ENCODE data around the gene LHX3.
"Not testable (repeated sequence)": the region's sequence is repeated elsewhere in the genome, so short reads cannot be mapped to it uniquely, and the experiment has no call there.

The LHX3 gene

DNA sequence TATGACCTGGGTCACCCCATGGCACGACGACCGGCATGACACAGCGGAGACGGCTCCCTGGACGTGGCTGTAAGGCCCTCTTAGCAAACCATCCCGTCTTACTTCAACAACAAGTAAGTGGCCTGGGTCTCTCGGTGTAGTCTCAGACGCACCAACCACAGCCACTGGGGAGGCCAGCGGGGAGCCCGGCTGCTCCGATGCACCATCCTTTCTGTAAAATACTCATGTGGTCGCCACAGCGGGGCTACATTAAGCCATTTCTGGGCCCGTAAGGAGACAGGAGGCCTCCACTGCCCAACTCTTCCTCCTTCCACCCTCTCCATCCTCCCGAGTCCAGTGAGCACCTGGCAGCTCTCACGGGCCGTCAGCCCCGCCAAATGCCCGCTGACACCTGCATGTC lies 36.0 kb upstream of the LHX3 start:
- DNase-seq, result no peak

DNA sequence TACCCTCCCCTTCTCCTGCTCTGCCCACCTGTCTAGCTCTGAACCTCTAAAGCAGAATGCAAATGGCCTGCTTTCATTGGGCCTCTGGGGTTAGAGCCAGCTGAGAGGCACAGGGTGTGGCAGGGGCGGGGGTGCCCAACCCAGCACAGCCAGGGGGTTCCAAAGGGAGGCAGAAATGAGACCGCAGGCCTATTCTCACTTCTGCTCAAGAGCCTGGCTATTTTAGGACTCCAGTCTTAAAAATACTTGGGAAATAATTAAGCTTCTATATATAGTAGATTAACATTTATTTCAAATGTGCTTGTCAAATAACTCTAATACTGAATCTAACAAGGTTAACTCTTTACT lies 35.0 kb upstream of the LHX3 start:
- DNase-seq, result no peak

DNA sequence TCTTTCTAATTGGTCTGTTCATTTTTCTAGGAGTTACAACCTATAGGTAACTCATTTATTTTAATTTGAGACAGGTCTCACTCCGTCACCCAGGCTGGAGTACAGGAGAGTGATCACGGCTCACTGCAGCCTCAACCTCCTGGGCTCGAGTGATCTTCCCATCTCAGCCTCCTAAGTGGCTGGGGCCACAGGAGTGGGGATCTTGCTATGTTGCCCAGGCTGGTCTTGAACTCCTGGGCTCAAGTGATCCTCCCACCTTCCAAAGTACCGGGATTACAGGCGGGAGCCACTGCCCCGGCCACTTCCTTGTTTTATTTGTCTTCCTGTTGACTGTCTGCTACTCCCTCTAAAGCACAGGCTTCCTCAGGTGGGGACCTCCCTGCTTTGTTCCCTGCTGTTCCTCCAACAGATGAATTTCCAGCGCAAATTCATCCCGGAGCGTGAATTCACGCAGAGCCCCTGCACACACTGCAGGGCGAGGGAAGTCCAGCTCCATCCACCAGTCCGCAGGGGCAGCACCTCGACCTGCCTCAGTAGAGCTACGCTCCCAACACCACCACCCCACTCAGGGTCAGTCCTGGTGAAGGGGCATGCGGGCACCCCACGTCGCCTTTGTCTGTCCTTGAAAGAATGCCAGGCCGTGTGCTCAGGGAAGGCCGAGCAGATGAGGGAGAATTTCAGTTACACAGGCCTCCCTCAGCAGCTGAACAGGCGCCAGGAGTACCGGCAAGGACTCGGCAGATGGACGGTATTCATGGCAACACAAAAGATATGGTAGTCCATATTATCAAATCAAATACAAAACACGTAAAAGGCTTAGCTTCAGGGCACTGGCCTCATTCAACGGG lies 34.4 kb upstream of the LHX3 start:
- DNase-seq, result no peak

DNA sequence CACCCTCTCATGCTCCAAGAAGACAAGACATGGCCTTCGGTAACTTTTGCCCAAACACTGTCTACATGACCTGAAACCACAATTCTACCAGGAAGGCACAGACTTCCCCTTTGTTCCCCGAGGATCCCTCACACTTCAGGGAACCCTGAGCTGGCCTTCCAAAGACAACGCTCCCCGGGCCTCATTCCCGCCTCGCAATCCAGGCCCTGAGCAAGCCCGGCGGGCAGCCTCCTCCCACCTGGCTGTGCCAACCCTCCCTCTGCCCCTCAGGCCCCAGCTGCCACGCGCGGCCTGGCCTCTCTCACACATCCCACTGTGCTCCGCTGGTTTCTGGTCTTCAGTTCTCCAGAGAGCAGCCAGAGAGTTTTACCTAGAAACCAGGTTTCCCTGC lies 33.4 kb upstream of the LHX3 start:
- no peak for DNase-seq

DNA sequence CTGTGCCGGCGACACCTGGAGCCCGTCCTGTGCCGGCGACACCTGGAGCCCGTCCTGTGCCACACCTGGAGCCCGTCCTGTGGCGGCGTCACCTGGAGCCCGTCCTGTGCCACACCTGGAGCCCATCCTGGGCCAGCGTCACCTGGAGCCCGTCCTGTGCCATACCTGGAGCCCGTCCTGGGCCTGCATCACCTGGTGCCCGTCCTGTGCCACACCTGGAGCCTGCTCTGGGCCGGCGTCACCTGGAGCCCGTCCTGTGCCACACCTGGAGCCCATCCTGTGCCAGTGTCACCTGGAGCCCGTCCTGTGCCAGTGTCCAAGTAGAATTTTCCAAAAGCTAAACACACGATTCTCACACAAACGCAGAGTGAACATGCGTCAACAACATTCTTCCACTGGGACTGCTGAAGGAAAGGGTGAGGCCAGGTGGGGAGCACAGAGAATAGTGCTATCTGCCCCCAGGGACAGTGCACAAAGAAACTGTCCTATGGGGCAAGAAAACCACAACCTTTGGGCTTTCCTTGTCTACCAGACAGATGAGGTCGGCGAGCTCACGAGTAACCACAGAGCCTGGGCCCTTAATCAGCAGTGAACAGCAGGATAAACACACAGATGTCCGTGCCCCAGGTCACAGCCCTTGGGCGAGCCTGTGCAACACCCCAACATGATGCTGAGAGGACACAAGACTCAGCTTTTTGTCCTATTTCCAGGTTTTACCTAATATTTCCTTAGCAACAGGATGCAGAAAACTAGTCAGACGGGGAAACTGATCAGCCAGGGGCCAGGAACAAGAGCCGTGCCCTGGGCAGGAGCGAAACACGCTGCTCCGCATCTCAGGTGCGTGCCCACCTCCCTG lies 32.8 kb upstream of the LHX3 start:
- DNase-seq, result no peak

DNA sequence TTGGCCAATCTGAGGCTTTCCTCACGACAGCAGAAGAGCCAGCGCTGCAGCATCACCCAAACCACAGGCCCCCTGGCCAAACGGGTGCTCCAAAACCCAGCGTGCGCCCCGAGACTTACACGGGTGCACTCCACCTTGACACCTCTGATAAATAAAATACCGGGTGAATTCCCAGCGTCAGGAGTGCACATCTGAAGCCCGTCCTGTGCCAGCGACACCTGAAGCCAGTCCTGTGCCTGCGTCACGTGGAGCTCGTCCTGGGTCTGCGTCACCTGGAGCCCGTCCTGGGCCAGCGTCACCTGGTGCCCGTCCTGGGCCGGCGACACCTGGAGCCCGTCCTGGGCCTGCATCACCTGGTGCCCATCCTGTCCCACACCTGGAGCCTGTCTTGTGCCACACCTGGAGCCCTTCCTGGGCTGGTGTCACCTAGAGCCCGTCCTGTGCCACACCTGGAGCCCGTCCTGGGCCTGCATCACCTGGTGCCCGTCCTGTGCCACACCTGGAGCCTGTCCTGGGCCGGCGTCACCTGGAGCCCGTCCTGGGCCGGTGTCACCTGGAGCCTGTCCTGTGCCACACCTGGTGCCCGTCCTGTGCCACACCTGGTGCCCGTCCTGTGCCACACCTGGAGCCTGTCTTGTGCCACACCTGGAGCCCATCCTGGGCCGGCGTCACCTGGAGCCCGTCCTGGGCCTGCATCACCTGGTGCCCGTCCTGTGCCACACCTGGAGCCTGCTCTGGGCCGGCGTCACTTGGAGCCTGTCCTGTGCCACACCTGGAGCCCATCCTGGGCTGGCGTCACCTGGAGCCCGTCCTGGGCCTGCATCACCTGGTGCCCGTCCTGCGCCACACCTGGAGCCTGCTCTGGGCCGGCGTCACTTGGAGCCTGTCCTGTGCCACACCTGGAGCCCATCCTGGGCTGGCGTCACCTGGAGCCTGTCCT lies 31.8 kb upstream of the LHX3 start:
- DNase-seq, result not testable (repeated sequence)

DNA sequence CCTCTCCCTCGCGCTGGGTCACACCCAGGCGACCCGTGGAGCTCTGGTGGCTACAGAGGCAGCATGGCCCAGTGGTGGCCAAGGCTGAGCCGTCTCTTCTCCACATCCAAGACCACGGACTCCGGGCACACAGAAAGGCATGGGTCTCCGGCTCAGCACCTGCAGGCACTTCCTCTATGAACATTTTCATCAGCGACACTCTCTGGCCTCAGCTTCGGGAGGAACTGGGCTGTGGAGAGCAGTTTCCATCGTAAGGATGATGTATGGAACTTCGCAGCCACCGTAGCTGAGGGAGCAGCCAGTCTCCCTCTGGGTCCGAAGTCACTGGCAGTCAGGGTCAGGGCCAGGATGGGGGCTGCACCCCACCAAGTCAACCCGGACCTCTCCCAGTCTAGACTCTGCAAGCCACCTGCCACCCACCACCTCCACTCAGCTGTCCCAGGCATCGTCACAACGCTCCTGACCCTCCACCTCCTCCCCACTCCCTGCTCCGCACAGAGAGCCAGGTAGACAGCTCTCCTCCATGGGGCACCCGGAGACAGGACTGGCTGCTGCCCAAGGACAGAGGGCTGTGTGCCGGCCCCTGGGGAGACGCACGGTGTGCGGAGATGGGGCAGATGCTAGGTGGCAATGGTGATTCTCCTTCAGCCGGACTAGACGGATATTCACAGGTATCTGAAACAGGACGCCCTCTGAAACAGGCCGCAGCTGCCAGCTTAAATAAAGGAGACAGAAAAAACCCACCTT lies 31.0 kb upstream of the LHX3 start:
- DNase-seq, result no peak

DNA sequence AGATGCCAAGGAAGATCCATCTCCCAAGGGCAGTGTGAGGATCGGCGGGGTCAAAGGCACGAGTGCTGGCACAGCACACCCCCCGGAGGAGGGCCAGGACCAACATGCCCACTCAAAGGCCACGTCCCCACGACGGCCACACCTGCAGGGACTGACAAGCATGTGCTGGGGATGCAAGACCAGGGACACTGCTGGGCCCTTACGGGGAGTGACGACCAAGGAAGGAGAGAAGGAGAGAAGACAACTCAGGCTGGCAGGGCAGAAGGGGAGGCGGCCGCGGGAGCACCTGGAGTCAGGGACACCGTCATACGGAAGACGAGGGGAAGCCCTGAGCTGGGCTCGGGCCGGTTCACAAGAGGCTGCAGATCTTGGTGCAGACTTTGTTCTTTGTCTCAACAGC lies 30.2 kb upstream of the LHX3 start:
- no peak for DNase-seq

DNA sequence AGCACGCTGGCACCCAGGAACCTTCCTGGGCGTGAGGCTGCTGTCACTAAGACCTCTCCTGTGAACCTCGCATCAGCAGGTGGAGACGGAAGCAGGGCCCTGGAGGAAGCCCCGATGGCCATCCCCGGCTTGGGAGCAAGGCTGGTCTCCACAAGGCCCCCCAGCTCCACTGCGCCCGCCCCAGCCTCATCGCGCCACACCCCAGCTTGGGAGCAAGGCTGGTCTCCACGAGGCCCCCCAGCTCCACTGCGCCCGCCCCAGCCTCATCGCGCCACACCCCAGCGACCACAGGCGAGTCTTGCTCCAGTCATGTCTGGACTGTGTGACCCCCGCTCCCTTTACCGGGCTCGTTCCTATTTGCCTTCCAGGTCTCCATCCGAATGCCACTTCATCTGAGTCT lies 29.7 kb upstream of the LHX3 start:
- DNase-seq, result no peak

DNA sequence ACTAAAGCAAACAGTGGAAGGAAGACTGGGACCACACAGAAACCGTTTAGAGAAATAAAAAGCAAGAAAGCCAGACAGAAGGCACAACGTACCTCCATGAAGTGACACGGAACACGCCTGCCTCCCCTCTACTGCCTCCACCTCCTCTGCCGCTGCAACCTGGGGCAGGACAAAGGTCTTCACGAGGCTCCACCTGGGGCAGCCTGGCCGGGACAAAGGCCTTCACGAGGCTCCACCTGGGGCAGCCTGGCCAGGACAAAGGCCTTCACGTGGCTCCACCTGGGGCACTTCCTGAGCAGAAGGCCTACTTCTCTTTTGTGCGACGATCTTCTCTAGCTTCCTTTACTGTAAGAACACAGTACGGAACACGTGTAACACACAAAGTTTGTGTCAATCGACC lies 28.9 kb upstream of the LHX3 start:
- no peak for DNase-seq

DNA sequence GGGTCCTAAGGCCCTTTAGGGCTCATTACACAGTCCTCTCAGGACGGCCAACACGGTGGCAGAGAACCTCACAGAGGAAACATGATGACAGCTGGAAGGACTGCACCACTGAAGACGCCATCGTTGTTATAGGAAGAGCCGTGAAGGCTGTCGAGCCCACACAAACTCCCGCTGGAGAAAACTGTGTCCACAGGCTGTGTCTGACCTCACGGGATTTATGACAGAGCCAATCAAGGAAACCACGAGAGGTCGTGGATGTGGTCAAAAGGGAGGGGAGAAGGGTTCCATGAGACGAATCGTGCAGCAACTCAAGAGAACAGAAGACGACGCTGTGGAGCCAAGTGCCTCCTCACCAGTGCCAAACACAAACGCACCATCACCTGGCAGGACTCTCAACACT lies 28.5 kb upstream of the LHX3 start:
- DNase-seq, result no peak

DNA sequence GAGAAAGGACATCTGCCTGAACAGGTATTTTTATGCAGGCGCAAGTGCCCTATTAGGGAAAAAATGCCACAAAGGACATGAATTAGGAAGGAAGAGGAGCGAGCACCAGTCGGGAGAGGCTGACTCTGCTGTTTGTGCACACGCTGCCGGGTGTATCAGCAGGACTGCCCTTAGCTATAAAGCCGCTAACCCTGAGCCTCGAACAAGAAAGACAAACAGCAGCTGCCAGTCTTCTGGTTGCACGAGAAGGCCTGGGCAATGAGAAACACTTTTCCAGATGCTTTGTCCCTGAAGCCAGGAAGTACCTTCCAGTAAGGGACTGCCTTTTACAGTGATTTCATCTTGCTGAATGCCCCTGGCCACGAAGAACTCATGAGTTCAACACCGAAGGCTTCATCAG lies 28.0 kb upstream of the LHX3 start:
- no peak for DNase-seq

DNA sequence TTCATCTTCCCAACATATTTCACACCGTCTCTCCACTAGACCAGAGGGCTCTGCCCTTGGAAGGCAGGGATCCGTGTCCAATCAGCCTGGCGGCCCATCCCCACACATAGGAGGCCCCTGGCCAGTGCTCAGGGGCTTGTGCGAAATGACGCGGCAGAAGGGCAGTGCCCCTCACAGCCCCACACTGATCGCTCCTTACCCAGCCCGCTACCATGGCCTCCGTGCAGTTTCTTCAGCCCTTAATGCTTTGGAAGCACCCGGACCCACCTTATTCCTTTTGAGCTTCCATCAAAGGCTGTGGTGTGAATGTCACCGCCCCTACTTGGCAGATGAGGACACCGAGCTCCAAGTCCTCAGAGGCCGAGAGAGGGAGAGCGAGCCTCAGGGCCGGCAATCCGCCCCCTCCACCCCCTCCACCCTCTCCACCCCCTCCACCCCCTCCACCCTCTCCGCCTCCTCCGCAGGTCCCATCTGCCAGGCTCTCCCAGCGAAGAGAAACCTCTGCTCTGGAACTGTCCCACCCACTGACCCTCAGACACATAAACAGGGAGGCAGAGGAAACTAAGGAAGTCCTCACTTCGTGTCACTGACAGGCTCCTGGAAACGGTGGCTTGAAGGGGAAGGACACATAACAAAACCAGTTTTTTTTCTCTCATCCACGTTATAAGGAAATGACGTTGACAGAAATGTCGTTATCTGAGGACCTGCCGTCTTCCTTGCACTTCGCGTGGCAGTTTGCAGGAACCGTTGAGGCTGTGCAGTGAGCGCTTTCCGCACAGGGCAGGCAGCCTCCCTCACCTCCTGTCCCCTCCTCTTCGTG lies 26.8 kb upstream of the LHX3 start:
- peak; percentile 64 to 77 for DNase-seq

DNA sequence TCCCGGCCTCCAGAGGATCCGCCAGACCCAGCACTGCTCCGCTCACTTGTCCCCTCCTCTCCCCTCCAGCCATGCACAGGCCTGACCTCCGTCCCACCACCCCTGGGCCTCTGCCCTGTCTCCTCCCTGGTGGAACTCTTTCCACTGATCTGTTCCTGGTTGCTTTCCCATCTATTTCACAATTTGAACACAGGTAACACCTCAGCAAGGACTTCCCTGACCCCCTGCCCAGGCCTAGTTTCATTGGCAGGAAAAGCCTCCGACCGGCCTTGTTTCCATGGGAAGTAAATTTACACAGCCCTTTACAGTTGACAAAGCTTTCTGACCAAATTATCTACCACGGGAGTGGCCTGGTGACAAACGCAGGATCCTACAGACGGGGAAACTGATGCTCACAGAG lies 25.8 kb upstream of the LHX3 start:
- DNase-seq, result no peak

DNA sequence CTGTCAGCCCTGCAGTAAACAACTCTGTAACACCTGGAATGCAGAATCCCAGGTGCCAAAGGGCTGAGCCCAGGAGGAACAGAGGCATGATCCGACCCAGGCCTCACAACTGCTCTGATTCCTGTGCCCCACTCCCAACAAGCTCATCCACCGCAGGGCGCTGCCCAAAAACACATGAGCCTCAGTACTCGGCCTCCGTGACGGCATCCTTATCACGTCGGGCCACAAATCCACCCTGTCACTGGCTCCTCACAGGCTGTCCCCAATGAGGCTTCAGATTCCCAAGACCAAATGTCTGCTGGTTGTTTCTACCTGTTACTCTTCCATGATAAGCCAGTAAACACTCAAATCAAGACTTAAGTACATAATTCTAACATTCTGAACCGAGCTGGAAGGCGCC lies 25.4 kb upstream of the LHX3 start:
- DNase-seq, result no peak

DNA sequence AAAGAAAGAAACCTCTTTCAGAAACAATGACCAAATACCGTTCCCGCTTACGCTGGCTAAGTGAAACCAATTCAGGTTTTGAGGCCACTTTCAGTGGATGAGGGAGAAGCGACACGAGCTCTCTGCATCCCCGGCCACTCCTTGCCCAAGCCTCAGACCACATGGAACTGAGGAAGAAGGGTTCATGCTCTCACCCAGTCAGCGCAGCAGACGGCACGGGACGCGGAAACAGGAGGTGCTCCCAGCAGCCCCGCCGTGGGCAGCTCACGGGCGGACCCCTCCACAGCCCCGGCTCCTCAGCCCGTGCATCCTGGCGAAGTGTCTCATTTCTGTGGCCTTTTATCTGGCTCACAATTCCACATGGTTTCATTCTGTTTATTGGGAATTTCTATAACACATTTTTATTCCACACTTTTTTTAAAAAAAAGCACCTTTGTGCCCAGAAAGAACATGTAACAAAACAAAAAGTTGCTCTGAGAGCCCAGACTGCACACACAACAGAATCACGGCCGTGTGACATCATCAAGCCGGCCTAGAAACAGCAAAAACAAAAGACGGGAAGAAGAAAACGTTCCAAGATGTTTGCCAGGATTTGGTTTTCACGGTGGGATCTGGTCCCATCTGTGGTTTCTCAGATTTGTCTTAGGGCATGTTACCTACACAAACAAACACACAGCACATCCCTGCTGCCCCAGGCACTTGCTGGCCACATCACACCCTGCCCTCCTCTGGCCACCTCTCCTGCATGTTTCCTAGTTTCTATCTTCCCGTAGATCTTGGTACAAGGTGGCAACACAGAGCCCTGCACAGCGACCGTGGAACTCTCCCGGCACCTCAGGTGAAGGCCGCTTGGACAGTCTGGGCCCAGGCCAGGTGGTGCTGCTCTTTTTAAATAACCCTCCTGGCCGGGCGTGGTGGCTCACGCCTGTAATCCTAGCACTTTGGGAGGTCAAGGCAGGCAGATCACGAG lies 24.5 kb upstream of the LHX3 start:
- no peak for DNase-seq

DNA sequence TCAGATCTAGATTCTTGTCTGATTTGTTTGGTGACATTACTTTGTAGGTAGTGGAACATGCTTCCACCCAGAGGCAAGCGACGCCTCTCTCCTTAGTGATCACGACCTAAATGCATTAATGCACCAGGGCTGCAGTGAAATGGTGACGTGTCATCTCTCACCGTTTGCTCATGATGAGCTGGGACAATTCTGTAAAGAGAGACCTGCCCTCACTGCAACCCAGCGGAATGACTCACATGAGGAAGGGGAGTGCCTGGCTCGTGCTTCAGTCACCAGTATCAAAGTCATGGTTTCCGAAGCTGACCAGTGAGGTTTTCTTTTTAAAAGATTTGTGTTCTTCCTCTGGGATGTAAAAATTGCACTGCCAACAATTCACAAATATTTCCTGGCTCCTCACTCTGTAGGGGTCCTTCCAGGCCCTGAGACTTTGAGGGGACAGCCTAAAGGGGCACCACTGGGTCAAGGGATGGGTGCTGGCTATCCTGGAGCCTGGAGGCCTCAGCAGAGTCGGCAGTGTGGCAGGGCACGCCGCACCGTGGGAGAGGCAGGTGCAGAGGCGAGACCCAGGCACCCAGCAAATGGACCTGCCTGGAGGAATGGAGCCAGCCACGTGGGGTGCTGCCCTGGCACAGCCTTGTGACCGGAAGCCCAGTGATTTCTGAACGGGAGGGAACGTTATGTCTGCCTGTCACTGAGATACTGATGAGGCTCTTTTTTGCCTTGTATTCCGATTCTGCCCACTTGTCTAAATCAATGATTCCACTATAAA lies 23.4 kb upstream of the LHX3 start:
- no peak for DNase-seq

DNA sequence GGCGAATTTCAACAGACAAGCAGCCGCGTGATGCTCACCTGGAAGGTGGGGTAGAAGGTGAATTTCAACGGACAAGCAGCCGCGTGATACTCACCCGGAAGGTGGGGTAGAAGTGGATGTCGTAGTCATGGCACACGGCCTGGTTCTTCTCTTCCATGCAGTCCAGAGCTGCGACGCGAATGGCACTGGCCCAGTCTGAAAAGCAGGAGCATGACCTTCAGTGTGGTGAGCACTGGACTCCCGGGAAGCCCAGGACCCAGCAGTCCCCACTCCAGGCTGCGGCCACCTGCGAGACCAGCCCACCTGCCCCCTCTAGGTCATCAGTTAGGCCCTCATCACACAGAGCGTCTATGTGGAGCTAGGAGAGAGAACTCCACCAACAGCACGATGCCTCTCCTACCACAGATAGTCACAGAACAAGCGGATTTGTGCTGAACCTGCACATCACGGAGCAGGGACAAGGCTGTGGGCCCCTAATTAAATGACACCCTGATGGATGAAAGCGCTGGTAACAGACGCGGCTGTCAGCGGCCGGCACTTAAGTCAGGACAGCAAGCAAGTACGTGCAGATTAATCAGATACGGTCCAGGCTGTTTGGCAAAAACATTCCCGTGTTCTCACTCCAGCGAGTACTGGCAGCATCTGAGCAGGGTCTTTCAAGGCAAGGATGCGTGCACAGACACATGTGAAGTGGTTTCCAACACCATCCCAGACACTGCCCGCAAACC lies 21.9 kb upstream of the LHX3 start:
- DNase-seq, result no peak
